HepG2 (cell line): ENCODE data around the gene PRIMA1. TPM values are rescaled to one million over a fixed set of nuclear protein-coding genes. Genes with fewer than 3 reads are reported as not detected.

Source experiments
- ATAC-seq: fragments of 200-7000 bp; cut with Tn5 transposase; 3 replicates; pipeline ENCODE4 v1.9.1; 2020; ENCODE audit warnings: mild to moderate bottlenecking, moderate library complexity
- BruUV-seq: library from RNA; stranded (reverse); fragments of 400-500 nt; replicated peaks from 2 replicates; lab custom pipeline; 2021; lab: Mats Ljungman, UMichigan
- CTCF ChIA-PET: fragments of 300-600 bp; formaldehyde crosslinking; extraction: SDS; loops from one replicate; lab custom pipeline; 2021; ENCODE audit warnings: low total read pairs, inconsistent platforms, low intra/inter-chr PET ratio; lab: Yijun Ruan, JAX
- POLR2A ChIA-PET: fragments of 350-600 bp; sonication (Branson Sonifier 250); formaldehyde crosslinking; loops from one replicate; lab custom pipeline; 2020; ENCODE audit warnings: antibody characterized with exemption, inconsistent platforms; lab: Yijun Ruan, JAX
- DNase-seq: peaks from one replicate; pipeline ENCODE4 v3.0.0-alpha.2; 2015; ENCODE audit warnings: low spot score
- FAIRE-seq: peaks from 3 replicates; lab custom pipeline; 2011; peaks lifted over from hg19 to GRCh38; lab: Jason Lieb, UNC
- H2AFZ ChIP-seq: one replicate; pipeline ENCODE4 v1.6.1; 2011; ENCODE audit warnings: low read length, inconsistent platforms
- H3K27ac ChIP-seq: fragments of 300-600 bp; 3 replicates; pipeline ENCODE4 v1.8.0; 2011; ENCODE audit warnings: mixed run types, mild to moderate bottlenecking, mixed read lengths, low read length, inconsistent platforms; ENCODE audit not compliant: insufficient read depth; ENCODE audit errors: extremely low read length
- H3K27me3 ChIP-seq, 2 experiments: fragments of 200-600 bp in 1 of 2; 2 replicates in 1 of 2; 3 replicates in 1 of 2; pipeline versions ENCODE4 v1.6.0 to v1.8.0; 2011; ENCODE audit warnings: low read length in 2 of 2, mild to moderate bottlenecking in 2 of 2, moderate library complexity in 2 of 2, inconsistent platforms in 1 of 2; ENCODE audit not compliant: insufficient read depth in 2 of 2, control insufficient read depth in 1 of 2
- H3K36me3 ChIP-seq, 2 experiments: fragments of 200-600 bp in 1 of 2; replicated peaks in 1 of 2; 2 replicates in 1 of 2; 3 replicates in 1 of 2; pipeline versions ENCODE4 v1.5.1 to v1.8.0; 2011; ENCODE audit warnings: low read length in 2 of 2, inconsistent platforms in 1 of 2; ENCODE audit not compliant: insufficient read depth in 2 of 2, control insufficient read depth in 1 of 2
- H3K4me1 ChIP-seq: 2 replicates; pipeline ENCODE4 v1.5.1; 2012; ENCODE audit warnings: low read length, inconsistent platforms; ENCODE audit not compliant: insufficient read depth
- H3K4me2 ChIP-seq: 2 replicates; pipeline ENCODE4 v1.6.0; 2011; ENCODE audit warnings: low read depth, low read length, inconsistent platforms
- H3K4me3 ChIP-seq, 3 experiments: fragments of 200-600 bp in 1 of 3; sonication (generic), shearing (Covaris generic) in 1 of 3; replicated peaks in 1 of 3; 2 replicates each; pipeline ENCODE4 v1.5.1; 2011 to 2016; ENCODE audit warnings: low read length in 3 of 3, inconsistent platforms in 2 of 3, low read depth in 2 of 3, mild to moderate bottlenecking in 2 of 3, control low read depth in 1 of 3, mixed read lengths in 1 of 3; ENCODE audit not compliant: insufficient read depth in 1 of 3
- H3K79me2 ChIP-seq: one replicate; pipeline ENCODE4 v1.6.1; 2011; ENCODE audit warnings: low read length, inconsistent platforms; ENCODE audit not compliant: insufficient read depth
- H3K9ac ChIP-seq: 2 replicates; pipeline ENCODE4 v1.6.0; 2011; ENCODE audit warnings: mild to moderate bottlenecking, low read depth, low read length, inconsistent platforms; ENCODE audit not compliant: insufficient read depth
- H3K9me3 ChIP-seq: 2 replicates; pipeline ENCODE4 v1.5.1; 2012; ENCODE audit warnings: mild to moderate bottlenecking, low read length
- H4K20me1 ChIP-seq: 2 replicates; pipeline ENCODE4 v1.6.0; 2011; ENCODE audit warnings: inconsistent platforms, mild to moderate bottlenecking, low read length, moderate library complexity; ENCODE audit not compliant: insufficient read depth
- AKNA ChIP-seq: sonication (generic); formaldehyde crosslinking; IDR thresholded peaks from 2 replicates; pipeline ENCODE4 v1.4.0; 2020; ENCODE audit warnings: missing genetic modification reagents, borderline replicate concordance
- ARID2 ChIP-seq: sonication (generic); formaldehyde crosslinking; IDR thresholded peaks from 2 replicates; pipeline ENCODE4 v1.8.1; 2022; ENCODE audit warnings: mild to moderate bottlenecking, missing genetic modification reagents, borderline replicate concordance
- MED1 ChIP-seq: sonication (generic); formaldehyde crosslinking; IDR thresholded peaks from 2 replicates; pipeline ENCODE4 v1.4.0; 2020; ENCODE audit warnings: missing genetic modification reagents
- NR2F6 ChIP-seq, 2 experiments: IDR thresholded peaks; 2 replicates each; pipeline ENCODE4 v1.6.1; 2016; ENCODE audit warnings: antibody characterized with exemption in 1 of 2, mild to moderate bottlenecking in 1 of 2
- SRSF9 ChIP-seq: fragments of 200-400 bp; formaldehyde crosslinking; IDR thresholded peaks from 2 replicates; pipeline ENCODE4 v1.6.1; 2018; ENCODE audit warnings: borderline replicate concordance, mild to moderate bottlenecking, low read depth, low read length; ENCODE audit not compliant: insufficient read depth, poor library complexity, severe bottlenecking
- TBL1XR1 ChIP-seq: fragments of 150-350 bp; IDR thresholded peaks from 2 replicates; pipeline ENCODE4 v1.6.1; 2014; ENCODE audit warnings: borderline replicate concordance, low read length; ENCODE audit not compliant: partially characterized antibody
- TCF7L2 ChIP-seq: IDR thresholded peaks from 2 replicates; pipeline ENCODE4 v1.6.1; 2011; ENCODE audit warnings: mild to moderate bottlenecking, low read depth, low read length, moderate library complexity
- THAP11 ChIP-seq: IDR thresholded peaks from 2 replicates; pipeline ENCODE4 v1.6.1; 2016; ENCODE audit warnings: missing biosample characterization, missing genetic modification reagents
- ZGPAT ChIP-seq: IDR thresholded peaks from 2 replicates; pipeline ENCODE4 v1.6.1; 2016; ENCODE audit warnings: mild to moderate bottlenecking
- ZMYM2 ChIP-seq: sonication (generic); formaldehyde crosslinking; IDR thresholded peaks from 2 replicates; pipeline ENCODE4 v1.8.0; 2022; ENCODE audit warnings: mild to moderate bottlenecking, missing genetic modification reagents
- ZNF432 ChIP-seq: sonication (generic); formaldehyde crosslinking; IDR thresholded peaks from 2 replicates; pipeline ENCODE4 v1.5.0; 2020; ENCODE audit warnings: missing genetic modification reagents, mild to moderate bottlenecking, borderline replicate concordance
- ZNF557 ChIP-seq: sonication (generic); formaldehyde crosslinking; IDR thresholded peaks from 2 replicates; pipeline ENCODE4 v1.4.0; 2020; ENCODE audit warnings: missing genetic modification reagents
- ZNF576 ChIP-seq: sonication (generic); formaldehyde crosslinking; IDR thresholded peaks from 2 replicates; pipeline ENCODE4 v1.4.0; 2020; ENCODE audit warnings: mild to moderate bottlenecking, missing genetic modification reagents
- ZNF589 ChIP-seq: sonication (generic); formaldehyde crosslinking; conservative IDR thresholded peaks from 2 replicates; pipeline ENCODE4 v1.8.0; 2022; ENCODE audit warnings: mild to moderate bottlenecking, moderate library complexity, missing genetic modification reagents
- ZNF674 ChIP-seq: sonication (generic); formaldehyde crosslinking; IDR thresholded peaks from 2 replicates; pipeline ENCODE4 v1.5.0; 2020; ENCODE audit warnings: low read depth, mild to moderate bottlenecking, missing genetic modification reagents
- ZNF691 ChIP-seq: sonication (generic); formaldehyde crosslinking; IDR thresholded peaks from 2 replicates; pipeline ENCODE4 v1.4.0; 2020; ENCODE audit warnings: missing genetic modification reagents, low read depth, mild to moderate bottlenecking, borderline replicate concordance
- ZNF775 ChIP-seq: sonication (generic); formaldehyde crosslinking; IDR thresholded peaks from 2 replicates; pipeline ENCODE4 v1.4.0; 2020; ENCODE audit warnings: missing genetic modification reagents, mild to moderate bottlenecking, moderate library complexity, borderline replicate concordance
- ZNF788 ChIP-seq: sonication (generic); formaldehyde crosslinking; IDR thresholded peaks from 2 replicates; pipeline ENCODE4 v1.5.0; 2020; ENCODE audit warnings: mild to moderate bottlenecking, missing genetic modification reagents, borderline replicate concordance
- WGBS: methylation state at CpG from one replicate; pipeline ENCODE4 v1.1.6; 2017; ENCODE audit warnings: low lambda C conversion rate; 5-methylcytosine and 5-hydroxymethylcytosine counted together
- in situ Hi-C: cut with HindIII; loops from 2 replicates; pipeline ENCODE4 v1.10.0; 2017; ENCODE audit warnings: low pct_unique_long_range_greater_than_20kb; ENCODE audit not compliant: extremely low pct_ligation_motif_present
- intact Hi-C: fragments of 100-400 bp; cut with micrococcal nuclease; formaldehyde crosslinking; loops from one replicate; pipeline ENCODE4 v1.10.0; 2022; ENCODE audit not compliant: unreplicated experiment
- polyA plus RNA-seq, 8 experiments: library from polyadenylated mRNA; depleted of rRNA in 3 of 8; stranded (reverse) in 7 of 8; unstranded in 1 of 8; fragments of >200 nt; fragmentation: Illumina TruSeq in 4 of 8; extraction: Trizol in 4 of 8; gene quantifications; 2 replicates each; pipeline versions ENCODE4 v1.2.1 to v1.2.3, GENCODE V29; 2011 to 2016; ENCODE audit warnings: low read depth in 4 of 8, missing spikeins in 1 of 8, mixed read lengths in 1 of 8; ENCODE audit not compliant: insufficient read depth in 1 of 8
- total RNA-seq, 5 experiments: library from RNA; depleted of rRNA; stranded (reverse); fragments of >200 nt; fragmentation: Illumina TruSeq; extraction: Trizol; gene quantifications; 2 replicates each; pipeline ENCODE4 v1.2.3, GENCODE V29; 2016; ENCODE audit warnings: low read depth in 1 of 5

The PRIMA1 gene
- total and polyA plus RNA-seq, 2 of the 13 experiments (the other 11 are each of a cell fraction or from before 2014, with no cell fraction given) = 2.4 to 3.2 TPM

GRCh38 chr14:93832665-93833064 lies 44.4 kb upstream of the PRIMA1 start:
- Histone ChIP-seq H3K36me3 (no peaks in the 10 kb centered on the region), H3K27me3 (peaks cover 2 to 3% of the 10 kb centered on the region in 2 experiments; a peak in 1 of 5 replicates), H2AFZ (no peak overlapping the region), H3K4me1 (peaks cover 11% of the 10 kb centered on the region), H4K20me1 (no peaks in the 10 kb centered on the region), H3K79me2 (no peaks in the 10 kb centered on the region), H3K4me2 (no peak overlapping the region), H3K9me3 (no peaks in the 10 kb centered on the region), H3K27ac (no peak overlapping the region), H3K9ac (no peak overlapping the region), H3K4me3 (no peak overlapping the region)
- no TSS peak for BruUV-seq
- TF ChIP-seq SRSF9 (no peak), AKNA (CRISPR knock-in tag) (no peak), TBL1XR1 (no peak), ZNF775 (CRISPR knock-in tag) (no peak), THAP11 (CRISPR knock-in tag) (no peak), ZNF691 (CRISPR knock-in tag) (no peak), ARID2 (no peak), NR2F6 (IDR thresholded peaks at IDR 0.05) (no peak), NR2F6 (CRISPR knock-in tag; IDR thresholded peaks at IDR 0.05) (no peak), ZGPAT (CRISPR knock-in tag) (no peak), ZNF788 (CRISPR knock-in tag) (no peak), ZMYM2 (CRISPR knock-in tag) (no peak), MED1 (CRISPR knock-in tag) (no peak), ZNF589 (CRISPR knock-in tag) (no peak), ZNF576 (CRISPR knock-in tag) (no peak), ZNF674 (CRISPR knock-in tag) (no peak), ZNF557 (CRISPR knock-in tag) (no peak), TCF7L2 (no peak), ZNF432 (CRISPR knock-in tag) (no peak)
- WGBS = no CpG with 5 or more reads among the region's 3 CpGs
- DNase-seq = no peak
- ChIA-PET CTCF (no interaction called here), POLR2A (no interaction called here)
- intact Hi-C loops = no loop called here
- no peak for ATAC-seq
- in situ Hi-C loops = no loop called here
- FAIRE-seq = no peak
